Measurements from ENCODE around the gene CNTNAP5. TPM values are rescaled to one million over a fixed set of nuclear protein-coding genes. Genes with fewer than 3 reads are reported as not detected.

The CNTNAP5 gene
- total and polyA plus RNA-seq, 9 of the 15 experiments (the other 6 are each of a cell fraction or from before 2014, with no cell fraction given): not detected

DNA sequence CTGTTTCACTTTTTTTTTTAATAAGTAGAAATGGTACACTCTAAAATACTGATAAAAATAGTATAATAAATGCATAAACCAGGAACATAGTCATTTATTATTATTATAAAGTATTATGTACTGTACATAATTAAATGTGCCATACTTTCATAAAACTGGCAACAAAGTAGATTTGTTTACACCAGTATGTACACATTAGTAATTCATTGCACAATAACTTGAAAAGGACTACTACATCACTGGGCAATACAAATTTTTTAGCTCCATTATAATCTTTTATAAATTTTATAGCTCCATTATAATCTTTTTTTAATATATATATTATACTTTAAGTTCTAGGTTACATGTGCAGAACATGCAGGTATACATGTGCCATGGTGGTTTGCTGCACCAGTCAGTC is 636.5 kb downstream of the CNTNAP5 start (continued):
- TF ChIP-seq PHB2 (IDR thresholded peaks at IDR 0.05; ENCODE audit: low read depth) (no peak), BCL6 (CRISPR knock-in tag; IDR thresholded peaks at IDR 0.05) (no peak), RB1 (IDR thresholded peaks at IDR 0.05; ENCODE audit: low read depth) (no peak)
- TF ChIP-seq, protein P1, sequence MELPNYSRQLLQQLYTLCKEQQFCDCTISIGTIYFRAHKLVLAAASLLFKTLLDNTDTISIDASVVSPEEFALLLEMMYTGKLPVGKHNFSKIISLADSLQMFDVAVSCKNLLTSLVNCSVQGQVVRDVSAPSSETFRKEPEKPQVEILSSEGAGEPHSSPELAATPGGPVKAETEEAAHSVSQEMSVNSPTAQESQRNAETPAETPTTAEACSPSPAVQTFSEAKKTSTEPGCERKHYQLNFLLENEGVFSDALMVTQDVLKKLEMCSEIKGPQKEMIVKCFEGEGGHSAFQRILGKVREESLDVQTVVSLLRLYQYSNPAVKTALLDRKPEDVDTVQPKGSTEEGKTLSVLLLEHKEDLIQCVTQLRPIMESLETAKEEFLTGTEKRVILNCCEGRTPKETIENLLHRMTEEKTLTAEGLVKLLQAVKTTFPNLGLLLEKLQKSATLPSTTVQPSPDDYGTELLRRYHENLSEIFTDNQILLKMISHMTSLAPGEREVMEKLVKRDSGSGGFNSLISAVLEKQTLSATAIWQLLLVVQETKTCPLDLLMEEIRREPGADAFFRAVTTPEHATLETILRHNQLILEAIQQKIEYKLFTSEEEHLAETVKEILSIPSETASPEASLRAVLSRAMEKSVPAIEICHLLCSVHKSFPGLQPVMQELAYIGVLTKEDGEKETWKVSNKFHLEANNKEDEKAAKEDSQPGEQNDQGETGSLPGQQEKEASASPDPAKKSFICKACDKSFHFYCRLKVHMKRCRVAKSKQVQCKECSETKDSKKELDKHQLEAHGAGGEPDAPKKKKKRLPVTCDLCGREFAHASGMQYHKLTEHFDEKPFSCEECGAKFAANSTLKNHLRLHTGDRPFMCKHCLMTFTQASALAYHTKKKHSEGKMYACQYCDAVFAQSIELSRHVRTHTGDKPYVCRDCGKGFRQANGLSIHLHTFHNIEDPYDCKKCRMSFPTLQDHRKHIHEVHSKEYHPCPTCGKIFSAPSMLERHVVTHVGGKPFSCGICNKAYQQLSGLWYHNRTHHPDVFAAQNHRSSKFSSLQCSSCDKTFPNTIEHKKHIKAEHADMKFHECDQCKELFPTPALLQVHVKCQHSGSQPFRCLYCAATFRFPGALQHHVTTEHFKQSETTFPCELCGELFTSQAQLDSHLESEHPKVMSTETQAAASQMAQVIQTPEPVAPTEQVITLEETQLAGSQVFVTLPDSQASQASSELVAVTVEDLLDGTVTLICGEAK (IDR thresholded peaks at IDR 0.05): no peak
- TF ChIP-seq, protein P1 (CRISPR knock-in tag; IDR thresholded peaks at IDR 0.05): no peak

All from K562 (cell line).